Kidney (tissue), 14 donors: Measurements from ENCODE around the gene NOD2. TPM values are rescaled to one million over a fixed set of nuclear protein-coding genes. Genes with fewer than 3 reads are reported as not detected.

ENCODE experiments used
- DNase-seq, 5 donors: peaks; one replicate each; pipeline ENCODE4 v3.0.0-alpha.2; 2013 to 2020
- FAIRE-seq: peaks from 2 replicates; lab custom pipeline; 2012; peaks lifted over from hg19 to GRCh38; lab: Jason Lieb, UNC
- H3K27ac ChIP-seq, 2 donors: one replicate each; pipeline ENCODE4 v1.7.0; 2013; ENCODE audit warnings: low read depth in 2 of 2, low read length in 2 of 2, inconsistent platforms in 1 of 2
- H3K27me3 ChIP-seq: one replicate; pipeline ENCODE4 v1.7.1; 2013; ENCODE audit warnings: low read length, inconsistent platforms; ENCODE audit not compliant: control insufficient read depth, insufficient read depth
- H3K36me3 ChIP-seq, 3 donors: one replicate each; pipeline versions ENCODE4 v1.7.0 to v1.7.1; 2013; ENCODE audit warnings: low read length in 3 of 3, control low read depth in 1 of 3, inconsistent platforms in 1 of 3; ENCODE audit not compliant: insufficient read depth in 3 of 3, control insufficient read depth in 2 of 3
- H3K4me1 ChIP-seq, 3 donors: one replicate each; pipeline versions ENCODE4 v1.7.0 to v1.7.1; 2013; ENCODE audit warnings: low read length in 3 of 3, inconsistent platforms in 1 of 3, low read depth in 1 of 3; ENCODE audit not compliant: control insufficient read depth in 2 of 3, insufficient read depth in 2 of 3
- H3K4me3 ChIP-seq, 3 donors: one replicate each; pipeline versions ENCODE4 v1.7.0 to v1.8.1; 2013; ENCODE audit warnings: low read length in 3 of 3, control low read depth in 1 of 3, inconsistent platforms in 1 of 3
- H3K9ac ChIP-seq, 3 donors: one replicate each; pipeline versions ENCODE4 v1.7.0 to v1.7.1; 2013; ENCODE audit warnings: low read length in 3 of 3, control low read depth in 1 of 3, inconsistent platforms in 1 of 3
- H3K9me3 ChIP-seq, 3 donors: one replicate each; pipeline versions ENCODE4 v1.7.0 to v1.7.1; 2013; ENCODE audit warnings: low read length in 3 of 3, control low read depth in 1 of 3, inconsistent platforms in 1 of 3; ENCODE audit not compliant: control insufficient read depth in 2 of 3, insufficient read depth in 1 of 3
- intact Hi-C: fragments of 100-400 bp; cut with DNase I; formaldehyde crosslinking; loops from one replicate; pipeline ENCODE4 v1.11.1; 2022
- polyA plus RNA-seq: library from polyadenylated mRNA; stranded (reverse); fragments of 350-450 nt; fragmentation: Illumina TruSeq; extraction: RNeasy Lipid Tissue Mini Kit (QIAGEN cat#74804); gene quantifications from one replicate; pipeline ENCODE4 v1.2.3, GENCODE V29; 2014; ENCODE audit warnings: low read depth, low replicate concordance; ENCODE audit not compliant: insufficient read depth
- total RNA-seq: library from RNA; stranded (reverse); fragmentation: NEBNext Ultra II Directional; extraction: Animal tissue kit (Norgen Biotek cat#: 25700); gene quantifications from one replicate; pipeline ENCODE4 v1.2.1, GENCODE V29; 2021
- TF ChIP-seq, protein P1 (sequence below): IDR thresholded peaks from 3 replicates; pipeline ENCODE4 v1.5.1; 2012; ENCODE audit warnings: mild to moderate bottlenecking, moderate library complexity, borderline replicate concordance; ENCODE audit not compliant: insufficient read depth; ENCODE audit errors: extremely low read depth
- donor health status: control.
- donor health status: control.
- donor health status: control.
- donor health status: control.
- donor health status: control.
- donor health status: DM: yes; HTN: yes; CAD: no.
- donor health status: Normal renal cell carcinoma (clear cell type).

Gene NOD2
- total and polyA plus RNA-seq, 2 donors from 2014 or later, result 0.22 to 3.6 TPM

DNA sequence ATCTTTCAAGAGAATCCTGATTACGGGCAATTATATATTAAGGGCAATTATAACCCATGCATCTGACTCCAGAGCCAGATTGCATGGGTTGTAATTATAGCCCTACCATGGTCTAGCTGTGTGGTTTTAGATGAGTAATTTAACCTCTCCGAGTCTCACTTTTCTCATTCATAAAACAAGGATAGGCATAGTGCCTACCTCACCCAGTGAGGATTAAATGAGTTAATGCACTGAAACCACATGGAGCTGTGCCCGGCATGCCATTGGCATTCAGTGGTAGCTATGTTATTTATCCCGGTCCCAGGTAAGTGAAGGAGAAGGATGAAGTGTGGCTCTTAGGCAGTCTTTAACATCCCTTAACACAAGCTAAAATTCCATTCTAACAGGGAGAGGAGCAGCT is 18.6 kb upstream of the NOD2 start:
- no peak for FAIRE-seq
- Histone ChIP-seq H3K36me3 (no peaks in the 10 kb centered on the region), H3K9ac (no peak overlapping the region), H3K9me3 (peaks cover 0 to 17% (median 8%) of the 10 kb centered on the region in 3 donors), H3K4me1 (no peaks in the 10 kb centered on the region), H3K4me3 (no peak overlapping the region), H3K27ac (no peak overlapping the region), H3K27me3 (no peaks in the 10 kb centered on the region)
- no peak for DNase-seq
- intact Hi-C loops, result no loop called here
- TF ChIP-seq, protein P1, sequence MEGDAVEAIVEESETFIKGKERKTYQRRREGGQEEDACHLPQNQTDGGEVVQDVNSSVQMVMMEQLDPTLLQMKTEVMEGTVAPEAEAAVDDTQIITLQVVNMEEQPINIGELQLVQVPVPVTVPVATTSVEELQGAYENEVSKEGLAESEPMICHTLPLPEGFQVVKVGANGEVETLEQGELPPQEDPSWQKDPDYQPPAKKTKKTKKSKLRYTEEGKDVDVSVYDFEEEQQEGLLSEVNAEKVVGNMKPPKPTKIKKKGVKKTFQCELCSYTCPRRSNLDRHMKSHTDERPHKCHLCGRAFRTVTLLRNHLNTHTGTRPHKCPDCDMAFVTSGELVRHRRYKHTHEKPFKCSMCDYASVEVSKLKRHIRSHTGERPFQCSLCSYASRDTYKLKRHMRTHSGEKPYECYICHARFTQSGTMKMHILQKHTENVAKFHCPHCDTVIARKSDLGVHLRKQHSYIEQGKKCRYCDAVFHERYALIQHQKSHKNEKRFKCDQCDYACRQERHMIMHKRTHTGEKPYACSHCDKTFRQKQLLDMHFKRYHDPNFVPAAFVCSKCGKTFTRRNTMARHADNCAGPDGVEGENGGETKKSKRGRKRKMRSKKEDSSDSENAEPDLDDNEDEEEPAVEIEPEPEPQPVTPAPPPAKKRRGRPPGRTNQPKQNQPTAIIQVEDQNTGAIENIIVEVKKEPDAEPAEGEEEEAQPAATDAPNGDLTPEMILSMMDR, result no peak

DNA sequence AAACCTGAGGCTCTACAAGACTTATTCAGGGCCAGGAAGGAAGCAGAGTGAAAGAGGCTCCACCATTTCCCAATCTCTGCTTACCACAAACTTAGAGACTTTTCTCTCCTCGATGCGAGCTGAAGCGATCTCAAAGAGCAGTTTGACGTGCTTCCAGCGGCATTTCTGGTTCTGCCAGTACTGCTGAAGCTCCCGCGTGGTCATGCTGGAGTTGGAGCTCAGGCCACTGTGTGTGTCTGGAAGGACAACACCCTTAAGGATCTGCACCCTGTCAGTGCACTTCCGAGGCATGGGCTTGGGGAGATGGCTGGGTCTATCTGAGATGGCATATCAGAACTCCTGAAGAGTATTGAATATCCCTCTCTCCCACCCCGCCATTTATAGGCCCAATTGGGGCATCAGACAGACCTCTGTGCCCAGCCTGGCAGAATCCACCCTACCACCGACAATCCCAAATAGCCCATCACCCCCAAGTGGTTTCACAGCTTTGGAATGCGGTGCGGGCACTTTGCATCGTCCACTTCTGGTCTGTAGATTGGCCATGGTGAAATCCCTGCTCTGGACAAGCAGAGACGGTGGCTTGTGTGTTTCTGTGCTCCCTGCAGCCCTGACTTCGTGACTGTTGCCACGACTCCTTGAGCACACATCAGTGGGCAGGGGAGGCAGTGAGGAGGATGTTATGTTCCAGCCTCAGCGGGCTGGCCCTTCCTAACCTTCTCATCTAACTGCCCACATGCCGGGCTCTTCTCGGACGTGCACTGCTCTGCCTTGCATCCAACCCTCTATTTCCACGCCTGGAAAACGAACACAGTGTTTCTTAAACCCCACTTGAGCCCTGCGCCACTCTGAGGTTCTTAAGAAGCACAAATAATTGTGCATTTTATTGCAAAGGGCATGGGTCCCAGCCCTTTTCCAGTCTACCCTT is 17.5 kb upstream of the NOD2 start:
- intact Hi-C loops, result no loop called here
- Histone ChIP-seq H3K4me1 (no peaks in the 10 kb centered on the region), H3K4me3 (no peak overlapping the region), H3K36me3 (no peaks in the 10 kb centered on the region), H3K9ac (no peak overlapping the region), H3K27ac (no peak overlapping the region), H3K9me3 (peaks cover 0 to 17% (median 8%) of the 10 kb centered on the region in 3 donors), H3K27me3 (no peaks in the 10 kb centered on the region)
- no peak for FAIRE-seq
- DNase-seq, result no peak
- TF ChIP-seq, protein P1, result no peak

DNA sequence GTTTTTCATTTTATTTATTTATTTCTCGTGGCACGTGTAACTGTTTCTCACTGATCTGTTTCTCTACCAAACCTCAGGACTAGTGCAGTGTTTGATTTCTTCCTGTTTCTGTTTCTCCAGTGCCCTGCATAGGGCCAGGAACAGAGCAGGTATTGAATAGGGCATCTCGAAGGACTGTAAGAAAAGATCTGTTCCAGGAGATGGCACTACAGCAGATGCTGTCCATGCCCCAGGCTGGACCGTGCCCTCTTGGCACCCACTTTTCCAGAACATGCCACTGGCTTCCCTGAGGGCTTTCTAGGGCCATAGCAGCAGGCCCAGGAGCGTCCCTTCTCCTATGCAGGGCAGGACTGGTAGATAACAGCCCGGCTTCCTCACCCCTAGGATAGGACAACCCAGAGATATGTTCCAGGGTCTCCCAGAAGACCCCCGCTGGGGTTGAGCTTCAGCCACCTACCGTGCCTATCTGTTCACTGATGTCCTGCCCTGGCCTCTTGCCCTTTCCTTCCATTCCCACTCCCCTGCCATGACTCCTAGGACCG is 16.7 kb upstream of the NOD2 start:
- no peak overlapping the region for H3K9ac ChIP-seq
- DNase-seq (no peak), FAIRE-seq (no peak)
- H3K36me3 ChIP-seq, result no peaks in the 10 kb centered on the region
- no peak overlapping the region for H3K27ac ChIP-seq
- no peaks in the 10 kb centered on the region for H3K4me1 ChIP-seq
- peaks cover 0 to 11% (median 8%) of the 10 kb centered on the region in 3 donors for H3K9me3 ChIP-seq
- no peaks in the 10 kb centered on the region for H3K27me3 ChIP-seq
- intact Hi-C loops, result no loop called here
- H3K4me3 ChIP-seq, result no peak overlapping the region
- TF ChIP-seq, protein P1, result no peak
